Nephron (organoid): ENCODE data around the gene ERFL.
"Not testable (repeated sequence)": the region's sequence is repeated elsewhere in the genome, so short reads cannot be mapped to it uniquely, and the experiment has no call there.

Experiments
- H3K27ac Mint-ChIP-seq, 3 experiments: 2 replicates each; pipeline ENCODE4 v1.8.0; 2020; ENCODE audit warnings: mixed read lengths in 3 of 3, mild to moderate bottlenecking in 2 of 3, moderate library complexity in 1 of 3
- H3K27me3 Mint-ChIP-seq: 2 replicates; pipeline ENCODE4 v1.8.0; 2021; ENCODE audit warnings: low read depth, mild to moderate bottlenecking, moderate library complexity, mixed read lengths
- H3K36me3 Mint-ChIP-seq: 2 replicates; pipeline ENCODE4 v1.8.0; 2020; ENCODE audit warnings: low read depth, mixed read lengths
- H3K4me1 Mint-ChIP-seq: 2 replicates; pipeline ENCODE4 v1.8.0; 2020; ENCODE audit warnings: mixed read lengths
- H3K4me3 Mint-ChIP-seq, 3 experiments: 2 replicates each; pipeline ENCODE4 v1.8.0; 2020; ENCODE audit warnings: mild to moderate bottlenecking in 3 of 3, mixed read lengths in 3 of 3, moderate library complexity in 2 of 3
- H3K9me3 Mint-ChIP-seq: 2 replicates; pipeline ENCODE4 v1.8.0; 2020; ENCODE audit warnings: mixed read lengths
- TF ChIP-seq, protein P1 (sequence below), 3 experiments: fragments of 200-600 bp; sonication (generic); IDR thresholded peaks; one replicate each; pipeline ENCODE4 v1.5.0; 2021; ENCODE audit warnings: antibody characterized with exemption in 3 of 3; ENCODE audit not compliant: unreplicated experiment in 3 of 3

The ERFL gene

DNA sequence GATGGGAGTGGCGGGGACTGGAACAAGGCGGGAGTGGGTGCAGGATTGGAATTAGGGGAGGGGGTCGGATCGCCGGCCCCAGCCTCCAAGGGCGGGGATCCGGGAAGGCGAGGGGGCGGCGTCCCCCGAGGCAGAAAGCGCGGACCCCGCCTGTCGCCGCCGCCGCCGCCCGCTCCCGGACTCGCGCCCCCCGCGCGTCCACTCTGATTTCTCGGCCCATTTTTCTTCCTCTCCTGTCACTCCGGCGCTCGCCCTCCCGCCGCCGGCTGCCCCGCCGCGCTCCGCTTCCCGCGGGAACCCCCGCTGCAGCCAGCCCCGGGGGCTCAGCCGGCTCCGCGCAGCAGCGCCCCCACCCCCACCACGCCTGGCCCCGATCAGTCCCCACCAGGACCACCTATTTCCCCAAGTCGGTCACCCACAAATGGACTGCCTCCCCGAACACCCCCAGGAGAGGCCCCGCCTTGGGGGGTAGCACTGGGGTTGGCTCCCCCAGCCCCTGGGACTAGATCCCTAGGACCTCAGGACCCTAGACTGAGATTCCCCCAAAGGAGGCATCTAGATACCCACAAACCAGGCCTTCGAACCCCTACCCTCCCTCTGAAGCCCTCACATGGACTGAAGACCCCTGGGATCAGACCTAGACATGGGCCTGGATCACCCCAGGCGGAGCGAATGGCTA, 12.6 kb upstream of the ERFL start:
- TF ChIP-seq, protein P1, sequence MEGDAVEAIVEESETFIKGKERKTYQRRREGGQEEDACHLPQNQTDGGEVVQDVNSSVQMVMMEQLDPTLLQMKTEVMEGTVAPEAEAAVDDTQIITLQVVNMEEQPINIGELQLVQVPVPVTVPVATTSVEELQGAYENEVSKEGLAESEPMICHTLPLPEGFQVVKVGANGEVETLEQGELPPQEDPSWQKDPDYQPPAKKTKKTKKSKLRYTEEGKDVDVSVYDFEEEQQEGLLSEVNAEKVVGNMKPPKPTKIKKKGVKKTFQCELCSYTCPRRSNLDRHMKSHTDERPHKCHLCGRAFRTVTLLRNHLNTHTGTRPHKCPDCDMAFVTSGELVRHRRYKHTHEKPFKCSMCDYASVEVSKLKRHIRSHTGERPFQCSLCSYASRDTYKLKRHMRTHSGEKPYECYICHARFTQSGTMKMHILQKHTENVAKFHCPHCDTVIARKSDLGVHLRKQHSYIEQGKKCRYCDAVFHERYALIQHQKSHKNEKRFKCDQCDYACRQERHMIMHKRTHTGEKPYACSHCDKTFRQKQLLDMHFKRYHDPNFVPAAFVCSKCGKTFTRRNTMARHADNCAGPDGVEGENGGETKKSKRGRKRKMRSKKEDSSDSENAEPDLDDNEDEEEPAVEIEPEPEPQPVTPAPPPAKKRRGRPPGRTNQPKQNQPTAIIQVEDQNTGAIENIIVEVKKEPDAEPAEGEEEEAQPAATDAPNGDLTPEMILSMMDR (IDR thresholded peaks at IDR 0.05; ENCODE audit: unreplicated experiment in 3 of 3) = no peak
- Mint-ChIP-seq H3K4me1 (peaks cover 10% of the 10 kb centered on the region), H3K36me3 (no peaks in the 10 kb centered on the region), H3K9me3 (peaks cover 3% of the 10 kb centered on the region), H3K4me3 (peak overlapping the region; percentile 88 to 90 (median 89)), H3K27me3 (peaks cover 50% of the 10 kb centered on the region), H3K27ac (peak overlapping the region; percentile 52 to 66 (median 66))

- peaks cover 3% of the 10 kb centered on the region for H3K9me3 Mint-ChIP-seq
- H3K27ac Mint-ChIP-seq = peak overlapping the region; percentile 52 to 66 (median 66)
- no peaks in the 10 kb centered on the region for H3K36me3 Mint-ChIP-seq
- H3K4me1 Mint-ChIP-seq = peaks cover 15% of the 10 kb centered on the region
- H3K4me3 Mint-ChIP-seq = peak overlapping the region; percentile 88 to 90 (median 89)
- TF ChIP-seq, protein P1 (IDR thresholded peaks at IDR 0.05; ENCODE audit: unreplicated experiment in 3 of 3) = no peak
- peaks cover 53% of the 10 kb centered on the region for H3K27me3 Mint-ChIP-seq
Observed at GRCh38 chr19:41939861-41940730, 11.8 kb upstream of the ERFL start.

GRCh38 chr19:41939209-41939608, 11.0 kb upstream of the ERFL start:
- peak overlapping the region in 1 of 3 experiments; percentile 74 for H3K4me3 Mint-ChIP-seq
- H3K4me1 Mint-ChIP-seq = peaks cover 15% of the 10 kb centered on the region
- H3K27ac Mint-ChIP-seq, H3K9me3 Mint-ChIP-seq, H3K36me3 Mint-ChIP-seq: not testable (repeated sequence)
- H3K27me3 Mint-ChIP-seq = peaks cover 62% of the 10 kb centered on the region

DNA sequence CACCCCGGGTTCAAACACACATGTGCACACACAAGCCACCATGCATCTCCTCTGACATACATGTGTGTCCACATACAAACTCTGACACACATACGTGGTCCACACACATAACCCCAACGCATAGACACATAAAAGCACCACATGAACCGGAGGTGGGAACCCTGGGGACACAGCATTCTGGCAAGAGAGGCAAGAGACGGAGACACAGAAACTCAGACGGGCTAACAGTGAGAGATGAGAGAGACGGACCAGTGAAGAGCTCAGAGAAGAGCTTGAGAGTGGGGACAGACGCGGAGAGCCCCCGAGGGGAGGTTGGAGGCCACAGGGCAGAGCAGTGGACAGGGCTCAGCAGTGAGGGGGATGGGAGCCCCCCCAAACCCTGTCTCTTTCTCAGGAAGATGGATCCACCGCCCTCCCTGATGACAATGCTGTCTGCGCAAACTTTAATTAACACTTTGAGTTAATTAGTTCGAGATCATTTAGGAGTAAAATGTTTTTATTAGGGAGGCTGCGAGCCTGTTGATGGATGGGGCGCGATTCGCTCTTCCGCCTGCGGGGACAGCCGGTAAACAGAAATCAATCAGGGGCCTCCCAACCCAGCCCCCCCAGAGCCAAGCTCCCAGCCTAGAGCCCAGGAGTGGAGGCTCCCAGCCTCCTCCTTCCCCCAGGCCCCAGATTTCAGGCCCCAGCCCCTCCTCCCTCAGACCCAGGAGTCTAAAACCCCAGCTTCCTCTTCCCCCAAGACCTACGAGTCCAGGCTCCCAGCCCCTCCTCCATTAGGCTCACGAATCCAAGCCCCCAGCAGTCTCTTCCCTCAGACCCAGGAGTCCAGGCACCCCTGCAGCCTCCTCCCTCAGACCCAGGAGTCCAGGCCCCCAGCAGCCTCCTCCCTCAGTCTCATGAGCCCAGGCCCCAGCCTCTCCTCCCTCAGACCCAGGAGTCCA, 9.5 kb upstream of the ERFL start:
- Mint-ChIP-seq H3K27ac (peak overlapping the region in 2 of 3 experiments; percentile 4 to 33), H3K27me3 (peaks cover 72% of the 10 kb centered on the region), H3K36me3 (no peaks in the 10 kb centered on the region), H3K9me3 (peaks cover 2% of the 10 kb centered on the region), H3K4me3 (peak overlapping the region; percentile 60 to 61 (median 60)), H3K4me1 (peaks cover 20% of the 10 kb centered on the region)
- TF ChIP-seq, protein P1 (IDR thresholded peaks at IDR 0.05; ENCODE audit: unreplicated experiment in 3 of 3) = no peak

- no peaks in the 10 kb centered on the region for H3K9me3 Mint-ChIP-seq
- TF ChIP-seq, protein P1 (IDR thresholded peaks at IDR 0.05; ENCODE audit: unreplicated experiment in 3 of 3) = no peak
- peak overlapping the region in 2 of 3 experiments; percentile 14 to 50 for H3K4me3 Mint-ChIP-seq
- no peaks in the 10 kb centered on the region for H3K36me3 Mint-ChIP-seq
- H3K27ac Mint-ChIP-seq = no peak overlapping the region
- H3K4me1 Mint-ChIP-seq = peaks cover 20% of the 10 kb centered on the region
- H3K27me3 Mint-ChIP-seq = peaks cover 76% of the 10 kb centered on the region
Observed at GRCh38 chr19:41936961-41937360, 8.7 kb upstream of the ERFL start.
